BLaER1 (cell line): ENCODE results near the gene UNC13B.
"Not testable (repeated sequence)": the region's sequence is repeated elsewhere in the genome, so short reads cannot be mapped to it uniquely, and the experiment has no call there.

Experiments
- H3K27ac ChIP-seq: shearing (Covaris generic); formaldehyde crosslinking; 2 replicates; pipeline ENCODE4 v1.8.1; 2022
- H3K27me3 ChIP-seq: shearing (Covaris generic); formaldehyde crosslinking; 2 replicates; pipeline ENCODE4 v1.8.1; 2022
- H3K36me3 ChIP-seq: shearing (Covaris generic); formaldehyde crosslinking; 2 replicates; pipeline ENCODE4 v1.8.1; 2022
- H3K4me1 ChIP-seq: shearing (Covaris generic); formaldehyde crosslinking; 2 replicates; pipeline ENCODE4 v1.8.1; 2022
- H3K4me2 ChIP-seq: shearing (Covaris generic); formaldehyde crosslinking; 2 replicates; pipeline ENCODE4 v1.8.1; 2022
- H3K4me3 ChIP-seq: shearing (Covaris generic); formaldehyde crosslinking; 2 replicates; pipeline ENCODE4 v1.8.1; 2022
- H3K9ac ChIP-seq: shearing (Covaris generic); formaldehyde crosslinking; 2 replicates; pipeline ENCODE4 v1.8.1; 2022
- H3K9me3 ChIP-seq: shearing (Covaris generic); formaldehyde crosslinking; 2 replicates; pipeline ENCODE4 v1.8.1; 2022
- H4K20me1 ChIP-seq: shearing (Covaris generic); formaldehyde crosslinking; 2 replicates; pipeline ENCODE4 v1.8.1; 2022
- Cebpa-rat ChIP-seq: shearing (Covaris generic); IDR thresholded peaks from 2 replicates; pipeline ENCODE4 v1.8.1; 2022

Gene UNC13B

GRCh38 chr9:35395706-35396101, 233.9 kb downstream of the UNC13B start:
- no peaks in the 10 kb centered on the region for H3K27me3 ChIP-seq
- H3K4me2 ChIP-seq: no peak overlapping the region
- H3K27ac ChIP-seq: no peak overlapping the region
- TF ChIP-seq Cebpa-rat: no peak
- H3K4me3 ChIP-seq: no peak overlapping the region
- H4K20me1 ChIP-seq: no peaks in the 10 kb centered on the region
- H3K9me3 ChIP-seq: no peaks in the 10 kb centered on the region
- no peak overlapping the region for H3K9ac ChIP-seq
- H3K4me1 ChIP-seq: no peaks in the 10 kb centered on the region
- H3K36me3 ChIP-seq: peaks cover 4% of the 10 kb centered on the region; the same call in 1 of the 2 replicates

GRCh38 chr9:35396560-35397215, 234.9 kb downstream of the UNC13B start:
- Histone ChIP-seq H4K20me1 (no peaks in the 10 kb centered on the region), H3K4me1 (no peaks in the 10 kb centered on the region), H3K9me3 (no peaks in the 10 kb centered on the region), H3K4me2 (no peak overlapping the region), H3K27me3 (no peaks in the 10 kb centered on the region), H3K27ac (no peak overlapping the region), H3K36me3 (peaks cover 4% of the 10 kb centered on the region; the same call in 1 of the 2 replicates), H3K9ac (no peak overlapping the region), H3K4me3 (no peak overlapping the region)
- no peak for TF ChIP-seq Cebpa-rat

- H3K4me1 ChIP-seq: no peaks in the 10 kb centered on the region
- no peak for TF ChIP-seq Cebpa-rat
Measured at GRCh38 chr9:35397216-35397698, 235.4 kb downstream of the UNC13B start.

GRCh38 chr9:35397923-35398322, 236.1 kb downstream of the UNC13B start:
- Histone ChIP-seq H3K9ac (no peak overlapping the region), H3K4me1 (no peaks in the 10 kb centered on the region), H3K36me3 (peaks cover 4% of the 10 kb centered on the region; the same call in 1 of the 2 replicates)

More at GRCh38 chr9:35397216-35397698, 235.4 kb downstream of the UNC13B start:
- Histone ChIP-seq H3K9ac (no peak overlapping the region), H3K27me3 (no peaks in the 10 kb centered on the region), H3K36me3 (peaks cover 4% of the 10 kb centered on the region; the same call in 1 of the 2 replicates), H3K27ac (no peak overlapping the region), H4K20me1 (no peaks in the 10 kb centered on the region), H3K4me2 (no peak overlapping the region), H3K4me3 (no peak overlapping the region), H3K9me3 (no peaks in the 10 kb centered on the region)

GRCh38 chr9:35398651-35399335, 237.0 kb downstream of the UNC13B start:
- peaks cover 4% of the 10 kb centered on the region; the same call in 1 of the 2 replicates for H3K36me3 ChIP-seq

More at GRCh38 chr9:35397923-35398322, 236.1 kb downstream of the UNC13B start:
- no peak overlapping the region for H3K4me2 ChIP-seq
- no peak for TF ChIP-seq Cebpa-rat
- no peak overlapping the region for H3K27ac ChIP-seq
- H4K20me1 ChIP-seq: no peaks in the 10 kb centered on the region
- H3K27me3 ChIP-seq: no peaks in the 10 kb centered on the region
- H3K4me3 ChIP-seq: no peak overlapping the region
- no peaks in the 10 kb centered on the region for H3K9me3 ChIP-seq

GRCh38 chr9:35404865-35405264, 243.1 kb downstream of the UNC13B start:
- H3K9me3 ChIP-seq: no peaks in the 10 kb centered on the region; the same call in 1 of the 2 replicates
- no peak overlapping the region for H3K27ac ChIP-seq
- no peak overlapping the region for H3K4me2 ChIP-seq
- no peaks in the 10 kb centered on the region for H4K20me1 ChIP-seq
- no peak for TF ChIP-seq Cebpa-rat
- no peaks in the 10 kb centered on the region for H3K36me3 ChIP-seq
- H3K4me3 ChIP-seq: no peak overlapping the region
- no peaks in the 10 kb centered on the region for H3K27me3 ChIP-seq
- no peaks in the 10 kb centered on the region for H3K4me1 ChIP-seq
- no peak overlapping the region for H3K9ac ChIP-seq

More at GRCh38 chr9:35398651-35399335, 237.0 kb downstream of the UNC13B start:
- H3K4me2 ChIP-seq: no peak overlapping the region
- no peak overlapping the region for H3K4me3 ChIP-seq
- no peaks in the 10 kb centered on the region for H3K27me3 ChIP-seq
- TF ChIP-seq Cebpa-rat: no peak
- no peaks in the 10 kb centered on the region for H3K4me1 ChIP-seq
- no peaks in the 10 kb centered on the region for H4K20me1 ChIP-seq
- no peak overlapping the region for H3K27ac ChIP-seq
- H3K9me3 ChIP-seq: no peaks in the 10 kb centered on the region
- H3K9ac ChIP-seq: no peak overlapping the region

- no peak for TF ChIP-seq Cebpa-rat
- no peaks in the 10 kb centered on the region; the same call in 1 of the 2 replicates for H3K9me3 ChIP-seq
- H3K27me3 ChIP-seq: no peaks in the 10 kb centered on the region
- no peaks in the 10 kb centered on the region for H3K36me3 ChIP-seq
- H3K4me3 ChIP-seq: no peak overlapping the region
- no peak overlapping the region for H3K9ac ChIP-seq
- no peaks in the 10 kb centered on the region for H3K4me1 ChIP-seq
- H3K27ac ChIP-seq: no peak overlapping the region
- H4K20me1 ChIP-seq: no peaks in the 10 kb centered on the region
- no peak overlapping the region for H3K4me2 ChIP-seq
Measured at GRCh38 chr9:35406183-35406959, 244.6 kb downstream of the UNC13B start.

GRCh38 chr9:35407846-35408245, 246.0 kb downstream of the UNC13B start:
- Histone ChIP-seq H3K4me1 (no peaks in the 10 kb centered on the region), H3K4me3 (no peak overlapping the region), H3K36me3 (no peaks in the 10 kb centered on the region), H3K27me3 (no peaks in the 10 kb centered on the region), H3K9me3 (no peaks in the 10 kb centered on the region; the same call in 1 of the 2 replicates), H3K27ac (no peak overlapping the region), H3K9ac (no peak overlapping the region), H4K20me1 (no peaks in the 10 kb centered on the region), H3K4me2 (no peak overlapping the region)
- no peak for TF ChIP-seq Cebpa-rat

- not testable (repeated sequence) for H3K27ac ChIP-seq, H4K20me1 ChIP-seq, H3K9ac ChIP-seq, H3K4me1 ChIP-seq, H3K4me3 ChIP-seq, H3K9me3 ChIP-seq, H3K4me2 ChIP-seq, H3K27me3 ChIP-seq, H3K36me3 ChIP-seq
Measured at GRCh38 chr9:35409434-35409833, 247.6 kb downstream of the UNC13B start.
